ENCODE results near the gene NFE2L1.
A peak's percentile ranks its signal among the peaks of the same experiment; 100 is the strongest.
"Not testable (repeated sequence)": the region's sequence is repeated elsewhere in the genome, so short reads cannot be mapped to it uniquely, and the experiment has no call there.

The NFE2L1 gene

GRCh38 chr17:48060249-48060648 lies 12.1 kb downstream of the NFE2L1 start:
- no peak overlapping the region for H3K4me3 ChIP-seq (ENCODE audit: low read length)
- no peak for DNase-seq (ENCODE audit: low read depth)
- TF ChIP-seq, protein P1, sequence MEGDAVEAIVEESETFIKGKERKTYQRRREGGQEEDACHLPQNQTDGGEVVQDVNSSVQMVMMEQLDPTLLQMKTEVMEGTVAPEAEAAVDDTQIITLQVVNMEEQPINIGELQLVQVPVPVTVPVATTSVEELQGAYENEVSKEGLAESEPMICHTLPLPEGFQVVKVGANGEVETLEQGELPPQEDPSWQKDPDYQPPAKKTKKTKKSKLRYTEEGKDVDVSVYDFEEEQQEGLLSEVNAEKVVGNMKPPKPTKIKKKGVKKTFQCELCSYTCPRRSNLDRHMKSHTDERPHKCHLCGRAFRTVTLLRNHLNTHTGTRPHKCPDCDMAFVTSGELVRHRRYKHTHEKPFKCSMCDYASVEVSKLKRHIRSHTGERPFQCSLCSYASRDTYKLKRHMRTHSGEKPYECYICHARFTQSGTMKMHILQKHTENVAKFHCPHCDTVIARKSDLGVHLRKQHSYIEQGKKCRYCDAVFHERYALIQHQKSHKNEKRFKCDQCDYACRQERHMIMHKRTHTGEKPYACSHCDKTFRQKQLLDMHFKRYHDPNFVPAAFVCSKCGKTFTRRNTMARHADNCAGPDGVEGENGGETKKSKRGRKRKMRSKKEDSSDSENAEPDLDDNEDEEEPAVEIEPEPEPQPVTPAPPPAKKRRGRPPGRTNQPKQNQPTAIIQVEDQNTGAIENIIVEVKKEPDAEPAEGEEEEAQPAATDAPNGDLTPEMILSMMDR (conservative IDR thresholded peaks at IDR 0.05; ENCODE audit: low read length): no peak

- H3K4me3 ChIP-seq (ENCODE audit: low read length): no peak overlapping the region
- TF ChIP-seq, protein P1 (conservative IDR thresholded peaks at IDR 0.05; ENCODE audit: low read length): no peak
- no peak for DNase-seq (ENCODE audit: low read depth)
Measured at GRCh38 chr17:48062273-48062672, 14.1 kb downstream of the NFE2L1 start.

DNA sequence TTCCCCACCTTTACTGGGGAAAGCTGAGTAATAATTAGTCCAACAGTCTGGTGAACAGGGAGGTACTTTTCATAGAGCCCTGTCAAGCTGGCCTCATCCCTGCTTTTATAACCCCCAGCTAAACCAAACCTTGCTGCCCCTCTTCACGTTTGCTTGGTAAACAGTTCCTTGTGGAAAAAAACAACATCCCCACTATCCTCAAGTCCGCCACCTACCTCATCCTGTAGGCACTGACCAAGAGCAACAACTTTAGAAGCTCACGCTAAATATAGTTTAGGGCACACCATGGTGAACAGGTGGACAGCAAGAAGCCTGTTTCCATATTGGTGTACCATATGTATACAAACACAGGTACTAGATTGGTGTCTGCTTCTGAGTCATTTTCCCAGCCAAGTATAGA lies 16.5 kb downstream of the NFE2L1 start:
- TF ChIP-seq, protein P1 (conservative IDR thresholded peaks at IDR 0.05; ENCODE audit: low read length): no peak
- no peak overlapping the region for H3K4me3 ChIP-seq (ENCODE audit: low read length)
- DNase-seq (ENCODE audit: low read depth): no peak

- no peak overlapping the region for H3K4me3 ChIP-seq (ENCODE audit: low read length)
- DNase-seq (ENCODE audit: low read depth): no peak
- TF ChIP-seq, protein P1 (conservative IDR thresholded peaks at IDR 0.05; ENCODE audit: low read length): no peak
Measured at GRCh38 chr17:48066192-48066591, 18.0 kb downstream of the NFE2L1 start.

- H3K4me3 ChIP-seq (ENCODE audit: low read length): no peak overlapping the region
- DNase-seq (ENCODE audit: low read depth): no peak
- TF ChIP-seq, protein P1 (conservative IDR thresholded peaks at IDR 0.05; ENCODE audit: low read length): no peak
Measured at GRCh38 chr17:48066656-48067055, 18.5 kb downstream of the NFE2L1 start.

GRCh38 chr17:48067245-48067644 lies 19.1 kb downstream of the NFE2L1 start:
- DNase-seq (ENCODE audit: low read depth): no peak
- TF ChIP-seq, protein P1 (conservative IDR thresholded peaks at IDR 0.05; ENCODE audit: low read length): no peak

GRCh38 chr17:48067808-48068207 lies 19.6 kb downstream of the NFE2L1 start:
- DNase-seq (ENCODE audit: low read depth): peak; percentile 46
- not testable (repeated sequence) for H3K4me3 ChIP-seq (ENCODE audit: low read length)

More at GRCh38 chr17:48067245-48067644, 19.1 kb downstream of the NFE2L1 start:
- H3K4me3 ChIP-seq (ENCODE audit: low read length): no peak overlapping the region

GRCh38 chr17:48068491-48068961 lies 20.4 kb downstream of the NFE2L1 start:
- no peak overlapping the region for H3K4me3 ChIP-seq (ENCODE audit: low read length)
- DNase-seq (ENCODE audit: low read depth): peak; percentile 73
- TF ChIP-seq, protein P1 (conservative IDR thresholded peaks at IDR 0.05; ENCODE audit: low read length): peak; percentile 51

Measured in AG10803 (cell line).